H9 (cell line): Measurements from ENCODE around the gene RASSF8. TPM values are rescaled to one million over a fixed set of nuclear protein-coding genes. Genes with fewer than 3 reads are reported as not detected.

Experiments
- DNase-seq: peaks from one replicate; pipeline ENCODE4 v3.0.0-alpha.2; 2017
- H2AFZ ChIP-seq: one replicate; pipeline ENCODE4 v1.6.1; 2013; ENCODE audit warnings: mild to moderate bottlenecking, low read length, control low read depth, moderate library complexity
- H2AK5ac ChIP-seq: 2 replicates; pipeline ENCODE4 v1.6.1; 2013; ENCODE audit warnings: low read length, control low read depth, mixed read lengths; ENCODE audit not compliant: insufficient read length
- H2BK120ac ChIP-seq: one replicate; pipeline ENCODE4 v1.6.1; 2013; ENCODE audit warnings: low read depth, mild to moderate bottlenecking, low read length, control low read depth, inconsistent platforms; ENCODE audit not compliant: poor library complexity, severe bottlenecking
- H2BK12ac ChIP-seq: 2 replicates; pipeline ENCODE4 v1.6.1; 2013; ENCODE audit warnings: low read length, control low read depth, mixed read lengths, low read depth; ENCODE audit not compliant: insufficient read length
- H2BK15ac ChIP-seq: 2 replicates; pipeline ENCODE4 v1.6.1; 2013; ENCODE audit warnings: low read depth, low read length, control low read depth
- H2BK20ac ChIP-seq: one replicate; pipeline ENCODE4 v1.6.1; 2013; ENCODE audit warnings: low read depth, mild to moderate bottlenecking, low read length, control low read depth, inconsistent platforms; ENCODE audit not compliant: poor library complexity, severe bottlenecking
- H2BK5ac ChIP-seq: 2 replicates; pipeline ENCODE4 v1.6.1; 2013; ENCODE audit warnings: low read length, control low read depth, mixed read lengths; ENCODE audit not compliant: insufficient read length
- H3K14ac ChIP-seq: 2 replicates; pipeline ENCODE4 v1.6.1; 2013; ENCODE audit warnings: low read length, control low read depth; ENCODE audit not compliant: insufficient read depth
- H3K18ac ChIP-seq: 2 replicates; pipeline ENCODE4 v1.6.1; 2013; ENCODE audit warnings: low read depth, mild to moderate bottlenecking, mixed read lengths, low read length, control low read depth; ENCODE audit not compliant: insufficient read length
- H3K23ac ChIP-seq: 2 replicates; pipeline ENCODE4 v1.6.1; 2013; ENCODE audit warnings: low read length, control low read depth, mixed read lengths, low read depth; ENCODE audit not compliant: insufficient read length
- H3K23me2 ChIP-seq: 2 replicates; pipeline ENCODE4 v1.6.1; 2013; ENCODE audit warnings: low read depth, mild to moderate bottlenecking, mixed read lengths, low read length, control low read depth; ENCODE audit not compliant: insufficient read length, poor library complexity, severe bottlenecking
- H3K27ac ChIP-seq: 2 replicates; pipeline ENCODE4 v1.5.1; 2013; ENCODE audit warnings: low read length, control low read depth, mixed read lengths, low read depth; ENCODE audit not compliant: insufficient read length
- H3K27me3 ChIP-seq: 2 replicates; pipeline ENCODE4 v1.6.1; 2013; ENCODE audit warnings: low read length, control low read depth, inconsistent platforms; ENCODE audit not compliant: insufficient read depth
- H3K4ac ChIP-seq: 2 replicates; pipeline ENCODE4 v1.6.1; 2013; ENCODE audit warnings: low read depth, mild to moderate bottlenecking, control low read depth, inconsistent platforms, low read length, moderate library complexity
- H3K4me1 ChIP-seq: 2 replicates; pipeline ENCODE4 v1.6.1; 2013; ENCODE audit warnings: low read length, control low read depth, inconsistent platforms; ENCODE audit not compliant: insufficient read depth
- H3K4me2 ChIP-seq: 2 replicates; pipeline ENCODE4 v1.6.1; 2013; ENCODE audit warnings: low read length, control low read depth, mixed read lengths; ENCODE audit not compliant: insufficient read length, insufficient read depth
- H3K56ac ChIP-seq: 2 replicates; pipeline ENCODE4 v1.6.1; 2013; ENCODE audit warnings: low read depth, mild to moderate bottlenecking, mixed read lengths, low read length, control low read depth; ENCODE audit not compliant: insufficient read length
- H3K79me1 ChIP-seq: 2 replicates; pipeline ENCODE4 v1.6.1; 2013; ENCODE audit warnings: low read depth, mild to moderate bottlenecking, moderate library complexity, low read length, control low read depth, inconsistent platforms; ENCODE audit not compliant: insufficient read depth, poor library complexity, severe bottlenecking
- H3K79me2 ChIP-seq: 2 replicates; pipeline ENCODE4 v1.6.1; 2013; ENCODE audit warnings: low read length, control low read depth, inconsistent platforms; ENCODE audit not compliant: insufficient read depth
- H3K9ac ChIP-seq: 2 replicates; pipeline ENCODE4 v1.6.1; 2013; ENCODE audit warnings: low read length, control low read depth, mixed read lengths; ENCODE audit not compliant: insufficient read length; ENCODE audit errors: extremely low read depth
- H3K9me3 ChIP-seq: one replicate; pipeline ENCODE4 v1.6.1; 2013; ENCODE audit warnings: low read depth, low read length, inconsistent platforms; ENCODE audit not compliant: control insufficient read depth
- H3T11ph ChIP-seq: one replicate; pipeline ENCODE4 v1.6.1; 2013; ENCODE audit warnings: mild to moderate bottlenecking, low read length, control low read depth, inconsistent platforms
- H4K20me1 ChIP-seq: one replicate; pipeline ENCODE4 v1.6.1; 2013; ENCODE audit not compliant: control insufficient read depth, insufficient read length, insufficient read depth
- H4K5ac ChIP-seq: 2 replicates; pipeline ENCODE4 v1.6.1; 2013; ENCODE audit warnings: low read depth, mild to moderate bottlenecking, mixed read lengths, low read length, control low read depth; ENCODE audit not compliant: insufficient read length
- H4K8ac ChIP-seq: replicated peaks from 2 replicates; pipeline ENCODE4 v1.6.1; 2013; ENCODE audit warnings: low read length, control low read depth, mixed read lengths, low read depth; ENCODE audit not compliant: insufficient read length
- H4K91ac ChIP-seq: 2 replicates; pipeline ENCODE4 v1.6.1; 2013; ENCODE audit warnings: low read depth, mild to moderate bottlenecking, moderate library complexity, mixed read lengths, low read length, control low read depth; ENCODE audit not compliant: insufficient read length
- H3K27ac Mint-ChIP-seq, 3 experiments: 2 replicates in 2 of 3; 3 replicates in 1 of 3; pipeline ENCODE4 v1.8.0; 2020 to 2021; ENCODE audit warnings: mixed read lengths in 3 of 3, mild to moderate bottlenecking in 1 of 3, moderate library complexity in 1 of 3
- H3K27me3 Mint-ChIP-seq: 2 replicates; pipeline ENCODE4 v1.8.0; 2021; ENCODE audit warnings: low read depth, mild to moderate bottlenecking, moderate library complexity, mixed read lengths
- H3K36me3 Mint-ChIP-seq, 3 experiments: 2 replicates in 2 of 3; 3 replicates in 1 of 3; pipeline ENCODE4 v1.8.0; 2020 to 2021; ENCODE audit warnings: low read depth in 3 of 3, mixed read lengths in 3 of 3; ENCODE audit not compliant: insufficient read depth in 1 of 3
- H3K4me1 Mint-ChIP-seq, 2 experiments: 2 replicates each; pipeline ENCODE4 v1.8.0; 2020; ENCODE audit warnings: mixed read lengths in 2 of 2
- H3K4me3 Mint-ChIP-seq, 2 experiments: 2 replicates in 1 of 2; 3 replicates in 1 of 2; pipeline ENCODE4 v1.8.0; 2020 to 2021; ENCODE audit warnings: mild to moderate bottlenecking in 2 of 2, mixed read lengths in 2 of 2, moderate library complexity in 1 of 2
- H3K9me3 Mint-ChIP-seq, 2 experiments: 2 replicates in 1 of 2; 3 replicates in 1 of 2; pipeline ENCODE4 v1.8.0; 2020; ENCODE audit warnings: mild to moderate bottlenecking in 2 of 2, mixed read lengths in 2 of 2, moderate library complexity in 1 of 2
- CTCF ChIP-seq: fragments of 200-600 bp; sonication (generic); conservative IDR thresholded peaks from 3 replicates; pipeline ENCODE4 v1.8.0; 2021; ENCODE audit warnings: antibody characterized with exemption, mild to moderate bottlenecking
- WGBS: extraction: QIAGEN DNeasy Blood & Tissue Kit; methylation state at CpG from one replicate; pipeline ENCODE4 v1.1.7; 2013; ENCODE audit warnings: missing lambda C conversion rate, low lambda C conversion rate, mixed read lengths; ENCODE audit not compliant: insufficient read length; ENCODE audit errors: extremely low coverage; 5-methylcytosine and 5-hydroxymethylcytosine counted together
- total RNA-seq: library from RNA; stranded (reverse); gene quantifications from 2 replicates; pipeline ENCODE4 v1.2.1, GENCODE V29; 2021

RASSF8 gene
- total RNA-seq, 1 experiment from 2014 or later, result 38.8 TPM

DNA sequence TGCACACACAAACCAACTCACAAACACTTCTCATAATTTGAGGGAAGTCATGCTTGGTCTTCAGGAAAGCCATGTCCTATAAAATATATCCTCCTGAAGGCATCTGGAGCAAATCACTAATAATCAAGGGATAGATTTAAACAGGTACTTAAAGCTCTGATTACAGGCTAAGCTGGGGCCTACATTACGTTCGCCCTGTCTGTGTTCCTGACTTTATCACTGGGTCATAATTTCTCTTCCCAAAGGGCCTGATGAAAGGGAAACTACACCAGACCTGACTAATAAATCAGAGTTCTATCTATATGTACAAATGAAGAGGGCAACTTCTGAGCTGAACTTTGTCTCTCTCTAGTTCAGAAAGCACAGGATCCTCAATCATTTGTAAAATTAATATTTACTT, 43.9 kb upstream of the RASSF8 start:
- Histone ChIP-seq H3K27me3 (no peaks in the 10 kb centered on the region), H3K4me2 (no peak overlapping the region), H3K23ac (no peak overlapping the region), H2BK120ac (no peak overlapping the region), H3K4me1 (no peaks in the 10 kb centered on the region), H3K18ac (no peak overlapping the region), H2AFZ (no peak overlapping the region), H3K9ac (no peak overlapping the region), H4K91ac (no peak overlapping the region), H3K56ac (no peak overlapping the region), H2BK15ac (no peak overlapping the region), H2BK5ac (no peak overlapping the region), H3K4ac (no peak overlapping the region), H3T11ph (no peak overlapping the region), H4K5ac (no peak overlapping the region), H4K20me1 (no peaks in the 10 kb centered on the region), H3K79me2 (no peaks in the 10 kb centered on the region), H4K8ac (no peak overlapping the region), H3K14ac (no peak overlapping the region), H3K23me2 (no peaks in the 10 kb centered on the region), H2AK5ac (no peak overlapping the region), H3K27ac (no peak overlapping the region), H3K9me3 (no peaks in the 10 kb centered on the region), H3K79me1 (no peaks in the 10 kb centered on the region), H2BK20ac (no peak overlapping the region), H2BK12ac (no peak overlapping the region)
- H3K4me1 Mint-ChIP-seq, result peaks cover 0 to 3% of the 10 kb centered on the region in 2 experiments; a peak in 2 of 4 replicates
- H3K9me3 Mint-ChIP-seq, result no peaks in the 10 kb centered on the region
- H3K27ac Mint-ChIP-seq, result no peak overlapping the region
- no peak overlapping the region for H3K4me3 Mint-ChIP-seq
- no peak for TF ChIP-seq CTCF
- H3K27me3 Mint-ChIP-seq, result no peaks in the 10 kb centered on the region
- H3K36me3 Mint-ChIP-seq, result no peaks in the 10 kb centered on the region
- WGBS, result no CpG with 5 or more reads among the region's 2 CpGs
- no peak for DNase-seq
